Natural killer cell (primary cell): ENCODE data around the gene TMEM182. TPM values are rescaled to one million over a fixed set of nuclear protein-coding genes. Genes with fewer than 3 reads are reported as not detected.

Experiments
- ATAC-seq, 3 donors: fragments of 150-1000 bp in 2 of 3; fragments of 200-7000 bp in 1 of 3; cut with Tn5 transposase; 1 replicate in 1 of 3; 2 replicates in 2 of 3; pipeline ENCODE4 v1.10.0; 2021; ENCODE audit warnings: mild to moderate bottlenecking in 2 of 3, moderate library complexity in 2 of 3
- DNase-seq, 2 donors: peaks; one replicate each; pipeline versions ENCODE4 v3.0.0 to v3.0.0-alpha.2; 2013 to 2021; ENCODE audit warnings: mixed read lengths in 1 of 2
- H3K27ac ChIP-seq: one replicate; pipeline ENCODE4 v1.5.1; 2013; ENCODE audit warnings: mild to moderate bottlenecking, low read length
- H3K27me3 ChIP-seq: one replicate; pipeline ENCODE4 v1.6.1; 2013; ENCODE audit warnings: low read length; ENCODE audit not compliant: control insufficient read depth, insufficient read depth
- H3K36me3 ChIP-seq: one replicate; pipeline ENCODE4 v1.6.1; 2013; ENCODE audit warnings: low read length; ENCODE audit not compliant: control insufficient read depth, insufficient read depth
- H3K4me1 ChIP-seq: one replicate; pipeline ENCODE4 v1.6.1; 2013; ENCODE audit warnings: low read length; ENCODE audit not compliant: control insufficient read depth, insufficient read depth
- H3K4me3 ChIP-seq: one replicate; pipeline ENCODE4 v1.5.1; 2013; ENCODE audit warnings: low read length
- H3K9me3 ChIP-seq: one replicate; pipeline ENCODE4 v1.6.1; 2013; ENCODE audit warnings: low read length; ENCODE audit not compliant: control insufficient read depth, insufficient read depth
- H3K27ac Mint-ChIP-seq, 2 donors: one replicate each; pipeline ENCODE4 v1.8.0; 2022; ENCODE audit warnings: mild to moderate bottlenecking in 2 of 2, mixed read lengths in 2 of 2, moderate library complexity in 1 of 2
- H3K27me3 Mint-ChIP-seq, 2 donors: one replicate each; pipeline ENCODE4 v1.8.0; 2022; ENCODE audit warnings: low read depth in 2 of 2, mixed read lengths in 2 of 2
- H3K36me3 Mint-ChIP-seq: one replicate; pipeline ENCODE4 v1.8.0; 2022; ENCODE audit warnings: mixed read lengths
- H3K4me1 Mint-ChIP-seq, 2 donors: one replicate each; pipeline ENCODE4 v1.8.0; 2022; ENCODE audit warnings: mixed read lengths in 2 of 2
- H3K4me3 Mint-ChIP-seq: one replicate; pipeline ENCODE4 v1.8.0; 2022; ENCODE audit warnings: mild to moderate bottlenecking, moderate library complexity, mixed read lengths
- H3K9me3 Mint-ChIP-seq, 2 donors: one replicate each; pipeline ENCODE4 v1.8.0; 2022; ENCODE audit warnings: mixed read lengths in 2 of 2
- WGBS: methylation state at CpG from one replicate; pipeline ENCODE4 v1.1.7; 2013; ENCODE audit warnings: missing lambda C conversion rate; ENCODE audit not compliant: insufficient coverage; 5-methylcytosine and 5-hydroxymethylcytosine counted together
- intact Hi-C: fragments of 100-400 bp; cut with micrococcal nuclease; formaldehyde crosslinking; loops from one replicate; pipeline ENCODE4 v1.14.2; 2022
- total RNA-seq, 4 donors: library from RNA; stranded (reverse); fragments of 120-200 nt in 1 of 4; gene quantifications; one replicate each; pipeline versions ENCODE4 v1.2.3 to v1.2.4, GENCODE V29; 2013 to 2022
- TF ChIP-seq, protein P1 (sequence below): fragments of 200-600 bp; IDR thresholded peaks from one replicate; pipeline ENCODE4 v1.8.0; 2022; ENCODE audit warnings: antibody characterized with exemption

TMEM182 gene
- total RNA-seq, 3 donors from 2014 or later (not counting 1 experiment from before 2014, with no cell fraction given), result 3.2 to 4.9 (median 4.1) TPM

DNA sequence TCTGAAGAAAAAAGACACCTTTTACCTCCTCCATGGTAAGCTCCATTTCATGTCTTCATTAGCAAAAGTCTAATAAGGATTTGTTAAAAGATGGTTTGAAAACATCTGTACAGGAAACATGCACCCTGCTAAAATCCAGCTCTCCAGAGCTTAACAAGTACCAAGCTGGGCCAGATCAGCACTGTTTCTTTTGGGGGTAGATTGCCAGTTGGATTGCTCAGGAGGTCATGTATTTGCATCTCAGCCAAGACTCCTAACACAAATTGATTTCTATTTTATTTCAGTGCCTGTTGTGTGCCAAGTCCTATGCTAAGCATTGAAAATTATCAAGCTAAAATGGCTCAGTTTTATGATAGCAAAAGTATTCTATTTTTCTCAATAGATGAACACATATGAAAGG lies 3.4 kb upstream of the TMEM182 start:
- no peaks in the 10 kb centered on the region for H3K27me3 ChIP-seq
- TF ChIP-seq, protein P1, sequence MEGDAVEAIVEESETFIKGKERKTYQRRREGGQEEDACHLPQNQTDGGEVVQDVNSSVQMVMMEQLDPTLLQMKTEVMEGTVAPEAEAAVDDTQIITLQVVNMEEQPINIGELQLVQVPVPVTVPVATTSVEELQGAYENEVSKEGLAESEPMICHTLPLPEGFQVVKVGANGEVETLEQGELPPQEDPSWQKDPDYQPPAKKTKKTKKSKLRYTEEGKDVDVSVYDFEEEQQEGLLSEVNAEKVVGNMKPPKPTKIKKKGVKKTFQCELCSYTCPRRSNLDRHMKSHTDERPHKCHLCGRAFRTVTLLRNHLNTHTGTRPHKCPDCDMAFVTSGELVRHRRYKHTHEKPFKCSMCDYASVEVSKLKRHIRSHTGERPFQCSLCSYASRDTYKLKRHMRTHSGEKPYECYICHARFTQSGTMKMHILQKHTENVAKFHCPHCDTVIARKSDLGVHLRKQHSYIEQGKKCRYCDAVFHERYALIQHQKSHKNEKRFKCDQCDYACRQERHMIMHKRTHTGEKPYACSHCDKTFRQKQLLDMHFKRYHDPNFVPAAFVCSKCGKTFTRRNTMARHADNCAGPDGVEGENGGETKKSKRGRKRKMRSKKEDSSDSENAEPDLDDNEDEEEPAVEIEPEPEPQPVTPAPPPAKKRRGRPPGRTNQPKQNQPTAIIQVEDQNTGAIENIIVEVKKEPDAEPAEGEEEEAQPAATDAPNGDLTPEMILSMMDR, result no peak
- no peak overlapping the region for H3K27ac ChIP-seq
- peaks cover 0 to 5% of the 10 kb centered on the region in 2 donors for H3K4me1 Mint-ChIP-seq
- H3K36me3 ChIP-seq, result no peaks in the 10 kb centered on the region
- DNase-seq (no peak), ATAC-seq (no peak)
- no peaks in the 10 kb centered on the region for H3K9me3 ChIP-seq
- no peaks in the 10 kb centered on the region for H3K9me3 Mint-ChIP-seq
- H3K36me3 Mint-ChIP-seq, result no peaks in the 10 kb centered on the region
- no peaks in the 10 kb centered on the region for H3K4me1 ChIP-seq
- no peak overlapping the region for H3K4me3 ChIP-seq
- no peaks in the 10 kb centered on the region for H3K27me3 Mint-ChIP-seq
- H3K27ac Mint-ChIP-seq, result no peak overlapping the region
- no peak overlapping the region for H3K4me3 Mint-ChIP-seq
- intact Hi-C loops, result no loop called here

GRCh38 chr2:102764083-102764482 lies 2.3 kb downstream of the TMEM182 start:
- TF ChIP-seq, protein P1, result no peak
- Mint-ChIP-seq H3K4me3 (no peak overlapping the region), H3K27ac (no peak overlapping the region), H3K4me1 (peaks cover 0 to 4% of the 10 kb centered on the region in 2 donors), H3K36me3 (no peaks in the 10 kb centered on the region), H3K9me3 (no peaks in the 10 kb centered on the region), H3K27me3 (no peaks in the 10 kb centered on the region)
- no peaks in the 10 kb centered on the region for H3K4me1 ChIP-seq
- no peak for ATAC-seq
- WGBS, result 96% methylated on average over 5 of the region's 6 CpGs
- H3K4me3 ChIP-seq, result no peak overlapping the region
- no peak for DNase-seq
- intact Hi-C loops, result no loop called here
- no peaks in the 10 kb centered on the region for H3K9me3 ChIP-seq
- no peaks in the 10 kb centered on the region for H3K36me3 ChIP-seq
- H3K27ac ChIP-seq, result no peak overlapping the region
- no peaks in the 10 kb centered on the region for H3K27me3 ChIP-seq

GRCh38 chr2:102765061-102765460 lies 3.2 kb downstream of the TMEM182 start:
- Histone ChIP-seq H3K36me3 (no peaks in the 10 kb centered on the region), H3K9me3 (no peaks in the 10 kb centered on the region), H3K4me3 (no peak overlapping the region), H3K4me1 (no peaks in the 10 kb centered on the region), H3K27me3 (no peaks in the 10 kb centered on the region), H3K27ac (no peak overlapping the region)
- TF ChIP-seq, protein P1, result no peak
- no peaks in the 10 kb centered on the region for H3K36me3 Mint-ChIP-seq
- intact Hi-C loops, result no loop called here
- H3K27me3 Mint-ChIP-seq, result no peaks in the 10 kb centered on the region
- no peaks in the 10 kb centered on the region for H3K9me3 Mint-ChIP-seq
- H3K27ac Mint-ChIP-seq, result no peak overlapping the region
- H3K4me3 Mint-ChIP-seq, result no peak overlapping the region
- no peaks in the 10 kb centered on the region for H3K4me1 Mint-ChIP-seq
- DNase-seq (no peak), ATAC-seq (no peak)
- no CpG with 5 or more reads among the region's 1 CpG for WGBS

DNA sequence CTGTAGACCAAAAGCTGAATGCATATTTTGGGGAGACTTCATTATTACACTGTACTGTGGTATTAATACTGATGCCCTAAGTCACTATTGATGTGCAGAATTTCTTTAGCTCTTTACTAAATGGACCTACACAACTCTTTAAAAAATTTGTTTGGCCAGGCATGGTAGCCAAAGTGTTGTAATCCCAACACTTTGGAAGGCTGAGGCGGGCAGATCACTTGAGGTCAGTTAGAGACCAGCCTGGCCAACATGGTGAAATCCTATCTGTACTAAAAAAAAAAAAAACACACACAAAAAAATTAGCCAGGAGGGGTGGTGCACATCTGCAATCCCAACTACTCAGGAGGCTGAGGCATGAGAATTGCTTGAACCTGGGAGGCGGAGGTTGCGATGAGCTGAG lies 6.4 kb downstream of the TMEM182 start:
- Mint-ChIP-seq H3K4me1 (no peaks in the 10 kb centered on the region), H3K4me3 (no peak overlapping the region)
- DNase-seq, result no peak

More for the DNA sequence above, 6.4 kb downstream of the TMEM182 start:
- intact Hi-C loops, result no loop called here
- TF ChIP-seq, protein P1, result no peak
- WGBS, result 94% methylated on average over 3 of the region's 3 CpGs
- no peak overlapping the region for H3K27ac ChIP-seq
- no peaks in the 10 kb centered on the region for H3K4me1 ChIP-seq
- H3K4me3 ChIP-seq, result no peak overlapping the region
- H3K9me3 ChIP-seq, result no peaks in the 10 kb centered on the region
- H3K27me3 Mint-ChIP-seq, result no peaks in the 10 kb centered on the region
- H3K27ac Mint-ChIP-seq, result no peak overlapping the region
- no peaks in the 10 kb centered on the region for H3K36me3 Mint-ChIP-seq
- no peaks in the 10 kb centered on the region for H3K36me3 ChIP-seq
- no peak for ATAC-seq
- H3K9me3 Mint-ChIP-seq, result no peaks in the 10 kb centered on the region
- no peaks in the 10 kb centered on the region for H3K27me3 ChIP-seq
